Neural cell (in vitro differentiated cells): ENCODE data around the gene SSBP2.

Experiments
- CTCF ChIP-seq: fragments of 450-650 bp; IDR thresholded peaks from 2 replicates; pipeline ENCODE4 v1.5.1; 2014; ENCODE audit warnings: antibody characterized with exemption, mild to moderate bottlenecking, moderate library complexity; ENCODE audit not compliant: poor library complexity, severe bottlenecking
- EP300 ChIP-seq: fragments of 450-650 bp; conservative IDR thresholded peaks from 2 replicates; pipeline ENCODE4 v1.6.1; 2014; ENCODE audit warnings: antibody characterized with exemption, mild to moderate bottlenecking, moderate library complexity; ENCODE audit not compliant: poor library complexity, severe bottlenecking
- EZH2 ChIP-seq: fragments of 200-600, 300-800 bp; shearing (Covaris generic), sonication (generic); IDR thresholded peaks from 2 replicates; pipeline ENCODE4 v1.6.1; 2014; ENCODE audit warnings: antibody characterized with exemption, low read length, borderline replicate concordance, mild to moderate bottlenecking; ENCODE audit not compliant: insufficient read depth, poor library complexity, severe bottlenecking
- MXI1 ChIP-seq: fragments of 450-650 bp; conservative IDR thresholded peaks from 2 replicates; pipeline ENCODE4 v1.6.1; 2014; ENCODE audit warnings: antibody characterized with exemption, mild to moderate bottlenecking; ENCODE audit not compliant: poor library complexity, severe bottlenecking
- POLR2AphosphoS5 ChIP-seq: IDR thresholded peaks from 2 replicates; pipeline ENCODE4 v1.6.1; 2012
- RAD21 ChIP-seq: fragments of 450-650 bp; conservative IDR thresholded peaks from 2 replicates; pipeline ENCODE4 v1.6.1; 2014; ENCODE audit warnings: antibody characterized with exemption, mild to moderate bottlenecking, moderate library complexity
- REST ChIP-seq: IDR thresholded peaks from 2 replicates; pipeline ENCODE4 v1.6.1; 2012; ENCODE audit warnings: borderline replicate concordance

GRCh38 chr5:81795666-81796065, 44.8 kb upstream of the SSBP2 start:
- TF ChIP-seq CTCF: no peak
- TF ChIP-seq EP300: no peak
- no peak for TF ChIP-seq POLR2AphosphoS5
- no peak for TF ChIP-seq REST
- TF ChIP-seq MXI1: no peak
- TF ChIP-seq RAD21: no peak
- no peak for TF ChIP-seq EZH2
